Measurements from ENCODE around the gene ABRACL.
"Not testable (repeated sequence)": the region's sequence is repeated elsewhere in the genome, so short reads cannot be mapped to it uniquely, and the experiment has no call there.

The ABRACL gene

DNA sequence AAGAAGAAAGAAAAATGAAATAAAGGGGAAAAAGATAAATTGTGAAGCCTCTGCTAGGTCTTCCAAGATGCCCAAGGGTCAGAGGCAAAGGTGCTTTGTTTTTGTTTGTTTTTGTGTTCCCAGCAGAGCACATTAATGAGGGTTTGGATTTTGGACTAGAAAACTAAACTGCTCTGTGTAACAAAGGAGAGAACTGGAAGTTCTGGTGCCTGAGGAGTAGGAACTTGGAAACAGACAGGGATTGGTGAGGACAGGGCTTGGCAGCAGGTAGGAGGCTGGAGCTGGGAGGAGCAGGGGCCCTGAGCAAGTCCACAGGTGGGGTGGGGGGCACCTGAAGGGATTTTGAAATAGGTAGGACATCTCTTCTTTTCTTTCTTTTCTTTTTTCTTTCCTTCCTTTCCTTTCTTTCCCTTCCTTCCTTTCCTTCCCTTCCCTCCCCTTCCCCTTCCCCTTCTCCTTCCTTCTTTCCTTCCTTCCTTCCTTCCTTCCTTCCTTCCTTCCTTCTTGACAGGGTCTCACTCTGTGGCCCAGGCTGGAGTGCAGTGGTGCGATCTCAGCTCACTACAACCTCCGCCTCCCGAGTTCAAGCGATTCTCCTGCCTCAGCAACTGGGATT, 15.3 kb upstream of the ABRACL start:
- DNase-seq, result no peak

DNA sequence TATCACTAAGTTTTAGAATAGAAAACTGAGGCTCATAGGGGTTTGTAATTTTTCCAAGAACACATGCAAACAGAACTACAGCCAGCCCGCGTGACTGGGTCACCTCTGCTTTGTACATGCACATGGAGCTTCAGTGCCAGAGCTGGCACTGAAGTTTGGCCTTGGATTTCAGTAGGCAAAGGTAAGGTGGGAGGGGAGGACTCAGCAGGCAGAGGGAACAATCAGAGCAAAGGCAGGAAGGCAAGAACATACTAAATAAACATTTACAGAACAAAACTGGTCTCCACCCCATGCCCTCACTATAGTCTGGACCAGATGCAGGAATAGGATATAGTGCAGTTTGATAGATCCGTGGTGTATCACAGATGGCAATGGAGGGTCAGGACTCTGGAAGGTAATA, 13.6 kb upstream of the ABRACL start:
- DNase-seq, result no peak

DNA sequence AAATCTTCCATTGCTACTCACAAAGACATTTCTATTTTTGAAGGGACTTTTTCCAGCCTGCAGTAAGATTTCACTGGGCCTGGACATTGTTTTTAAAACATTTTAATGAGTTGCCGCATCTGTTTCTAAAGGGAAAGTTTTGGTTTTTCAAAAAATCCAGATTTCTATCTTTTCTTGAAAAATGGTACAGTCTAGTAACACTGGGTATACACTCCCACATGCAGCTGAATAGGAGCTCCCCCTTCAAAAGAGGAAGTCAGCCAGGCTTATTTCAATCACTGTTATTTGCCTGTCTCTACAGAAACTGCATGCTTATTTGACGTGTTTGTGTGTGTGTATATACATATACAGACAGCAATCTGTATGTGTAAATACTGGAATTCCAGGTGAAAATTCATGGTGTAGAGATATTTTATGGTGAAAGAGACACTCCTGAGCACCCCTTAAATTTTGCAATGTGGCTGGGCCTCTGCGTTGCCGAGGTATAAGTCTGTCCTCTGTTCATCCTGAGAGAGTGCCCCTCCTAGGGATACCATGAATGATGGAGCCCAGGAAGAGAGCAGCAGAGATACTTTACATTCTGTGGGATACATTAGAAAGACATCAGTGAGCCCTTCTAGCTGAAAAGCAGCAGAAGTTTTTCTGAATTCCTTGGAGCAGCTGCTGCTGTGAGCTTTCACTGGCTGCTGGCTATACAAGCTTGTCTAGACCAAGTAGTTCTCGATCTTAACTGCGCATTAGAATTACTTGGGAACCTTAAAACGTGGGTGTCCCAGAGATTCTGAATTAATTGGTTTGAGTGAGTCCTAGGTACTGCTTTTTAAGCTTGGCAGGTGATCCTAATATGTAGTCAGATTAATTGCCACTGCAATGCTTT, 12.0 kb upstream of the ABRACL start:
- DNase-seq, result no peak

DNA sequence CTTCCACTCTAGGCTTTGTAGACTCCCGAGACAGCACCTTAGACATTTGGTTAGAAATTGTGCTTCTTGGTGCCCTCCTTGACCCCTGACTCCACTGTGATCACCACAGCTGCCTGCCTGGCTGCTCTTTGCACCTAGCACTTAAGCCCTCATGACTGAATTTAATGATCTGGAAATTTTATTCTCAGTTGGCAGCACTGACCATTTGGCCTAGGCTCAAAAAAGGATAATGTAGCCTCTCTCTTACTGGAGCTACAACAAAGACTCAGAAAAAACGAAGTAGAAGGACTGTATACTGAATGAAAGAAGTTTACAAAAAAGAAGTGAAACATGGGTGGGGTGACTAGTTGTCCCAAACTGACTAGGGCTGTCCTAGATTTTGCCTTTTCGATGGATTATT, 11.3 kb upstream of the ABRACL start:
- no peak for DNase-seq

DNA sequence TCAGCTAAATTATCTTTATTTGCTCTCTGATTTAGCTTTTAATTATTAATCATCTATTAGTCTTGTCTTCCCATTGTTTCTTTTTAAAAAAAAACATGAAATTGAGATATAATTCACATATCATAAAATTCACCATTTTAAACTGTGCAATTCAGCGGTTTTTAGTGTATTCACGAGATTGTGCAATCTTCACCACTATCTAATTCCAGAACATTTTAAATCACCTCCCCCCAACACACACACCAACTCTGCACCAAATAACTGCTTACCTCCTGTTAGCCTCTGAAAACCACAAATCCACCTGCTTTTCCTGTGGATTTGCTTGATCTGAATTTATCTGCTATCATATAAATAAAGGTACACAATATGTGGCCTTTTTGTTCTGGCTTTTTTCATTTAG, 8.8 kb upstream of the ABRACL start:
- DNase-seq, result no peak

DNA sequence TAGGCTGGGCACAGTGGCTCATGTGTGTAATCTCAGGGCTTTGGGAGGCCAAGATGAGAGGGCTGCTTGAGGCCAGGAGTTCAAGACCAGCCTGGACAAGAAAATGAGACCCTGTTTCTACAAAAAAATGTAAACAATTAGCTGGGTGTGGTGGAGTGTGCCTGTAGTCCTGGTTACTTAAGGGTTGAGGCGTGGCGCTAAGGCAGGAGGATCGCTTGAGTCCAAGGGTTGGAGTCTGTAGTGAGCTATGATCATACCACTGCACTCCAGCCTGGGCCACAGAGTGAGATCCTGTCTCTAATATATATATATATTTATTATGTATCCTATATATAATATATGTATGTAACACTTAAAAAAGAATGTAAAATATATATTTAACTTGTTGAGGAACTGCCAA, 7.9 kb upstream of the ABRACL start:
- DNase-seq, result no peak

DNA sequence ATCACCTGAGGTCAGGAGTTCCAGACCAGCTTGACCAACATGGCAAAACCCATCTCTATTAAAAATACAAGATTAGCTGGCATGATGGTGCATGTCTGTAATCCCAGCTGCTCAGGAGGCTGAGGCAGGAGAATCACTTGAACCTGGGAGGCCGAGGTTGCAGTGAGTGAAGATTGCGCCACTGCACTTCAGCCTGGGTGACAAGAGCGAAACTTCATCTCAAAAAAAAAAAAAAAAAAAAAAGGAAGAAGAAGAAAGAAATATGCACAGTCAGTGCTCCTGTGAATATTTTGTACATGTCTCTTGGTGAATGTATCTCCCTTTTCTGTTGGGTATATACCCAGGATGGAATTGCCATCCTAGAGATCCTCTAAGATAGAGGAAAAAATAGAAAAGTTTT, 3.1 kb upstream of the ABRACL start:
- not testable (repeated sequence) for DNase-seq

DNA sequence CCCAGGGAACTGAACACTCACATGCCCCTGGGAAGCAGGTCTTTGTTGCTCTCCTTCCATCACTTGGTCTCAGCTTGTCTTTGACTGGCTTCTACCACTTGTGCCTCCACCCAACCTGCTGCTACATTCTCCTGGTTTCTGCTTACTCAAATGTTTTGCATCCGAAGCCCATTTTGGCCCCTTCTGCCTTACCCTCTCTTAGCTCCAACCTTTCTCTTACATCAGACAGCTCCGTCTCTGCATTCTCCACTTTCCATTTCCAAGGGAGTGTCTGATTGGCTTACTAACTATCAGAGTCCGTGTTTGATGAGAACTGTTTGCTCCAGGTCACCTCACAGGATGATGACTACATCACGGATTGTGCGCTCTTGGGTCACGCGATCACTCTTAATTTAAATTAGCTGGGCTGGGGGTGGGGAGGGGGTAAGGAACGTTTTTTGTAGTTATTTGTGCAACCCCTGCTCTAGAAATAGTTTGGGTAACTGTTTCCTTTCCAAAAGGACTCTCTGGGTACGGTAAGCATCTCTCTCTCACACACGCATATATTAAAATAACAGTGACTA, 844 bp upstream of the ABRACL start:
- peak; percentile 67 for DNase-seq

DNA sequence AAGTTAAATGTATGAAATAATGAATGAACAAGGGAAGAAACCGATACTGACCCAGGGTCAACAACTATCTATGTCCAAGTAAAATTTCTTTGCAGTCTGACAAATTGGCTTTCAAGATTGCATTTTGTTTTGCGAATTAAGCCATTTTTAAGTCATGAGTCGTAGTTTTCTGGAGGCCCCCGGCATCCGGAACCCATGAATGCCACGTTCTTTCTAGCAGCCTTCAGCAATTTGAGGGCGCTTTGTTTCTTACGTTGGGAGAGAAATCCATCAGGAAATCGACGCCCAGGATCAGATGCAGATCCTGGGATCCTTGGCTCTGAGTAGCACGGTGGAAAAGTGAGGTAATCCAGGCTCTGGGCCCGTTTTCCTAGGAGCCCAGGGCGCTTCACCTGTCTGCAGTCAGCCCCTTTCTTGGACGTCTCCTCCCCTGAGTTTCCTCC, 309 bp upstream of the ABRACL start:
- no peak for DNase-seq

DNA sequence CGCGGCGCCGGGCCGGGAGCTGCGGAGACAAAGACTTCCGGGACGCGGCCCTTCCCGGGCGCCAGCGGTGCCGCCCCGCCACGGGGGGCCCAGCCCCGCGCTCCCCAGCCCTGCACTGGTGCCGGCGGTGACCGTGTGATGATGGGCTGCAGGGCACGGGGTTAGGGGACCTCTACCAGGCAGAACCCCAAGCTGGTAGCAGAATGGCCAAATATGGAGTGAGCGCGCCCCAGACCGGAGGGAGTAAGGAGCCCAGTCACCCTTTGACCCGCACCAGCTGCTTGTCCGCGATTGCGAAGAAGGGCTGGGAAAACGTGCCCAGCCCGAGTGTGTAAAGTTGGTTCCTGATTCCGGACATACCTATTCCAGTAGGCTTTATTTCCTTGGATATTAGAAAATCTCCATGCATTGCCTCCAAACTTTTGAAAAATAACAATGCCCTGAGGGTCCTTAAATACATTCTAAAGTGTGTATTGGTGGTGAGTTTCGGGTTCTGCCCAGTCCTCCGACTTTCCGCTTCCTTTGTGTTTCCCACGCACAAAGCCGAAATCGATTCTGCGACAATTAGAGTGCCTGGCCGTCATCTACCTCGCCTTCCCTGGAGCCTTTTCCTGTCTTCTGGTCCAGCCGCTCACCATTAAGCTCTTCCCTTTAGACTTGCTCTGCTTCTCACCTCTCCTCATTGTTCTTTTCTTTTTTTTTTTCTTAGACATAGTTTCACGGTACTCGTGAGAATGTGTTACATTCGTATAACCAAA, 1.1 kb downstream of the ABRACL start:
- DNase-seq, result peak; percentile 55

DNA sequence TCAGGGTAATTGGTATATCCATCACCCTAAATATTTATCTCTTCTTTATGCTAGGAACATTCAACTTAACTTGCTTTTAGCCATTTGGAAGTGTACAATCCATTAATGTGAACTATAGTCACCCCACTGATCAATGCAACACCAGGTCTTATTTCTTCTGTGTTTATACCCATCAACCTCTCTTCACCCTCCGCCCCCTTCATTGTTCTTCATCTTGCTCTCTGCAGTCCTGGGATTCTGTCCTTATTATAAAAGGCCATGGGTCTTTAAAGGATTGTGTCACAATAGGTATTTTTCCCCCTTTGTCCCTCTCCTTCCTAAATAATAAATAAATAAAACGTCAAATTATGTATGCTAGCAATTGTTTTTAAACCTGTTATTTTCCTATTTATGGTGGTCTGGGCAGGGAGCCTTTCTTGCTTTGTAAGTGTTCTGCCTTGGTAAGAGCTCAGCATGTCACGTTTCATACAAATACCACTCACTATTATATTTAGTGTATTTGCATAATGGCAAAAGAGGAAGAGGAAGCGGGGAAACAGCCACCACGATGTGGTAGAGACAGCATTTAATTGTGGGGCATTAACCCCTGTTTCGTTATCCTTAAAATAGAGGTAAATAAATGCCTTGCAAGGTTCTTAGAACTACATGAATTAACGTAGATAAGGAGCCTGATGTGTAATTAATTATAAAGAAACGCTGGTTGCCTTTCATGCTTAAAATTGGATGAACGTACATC, 1.9 kb downstream of the ABRACL start:
- DNase-seq, result no peak

DNA sequence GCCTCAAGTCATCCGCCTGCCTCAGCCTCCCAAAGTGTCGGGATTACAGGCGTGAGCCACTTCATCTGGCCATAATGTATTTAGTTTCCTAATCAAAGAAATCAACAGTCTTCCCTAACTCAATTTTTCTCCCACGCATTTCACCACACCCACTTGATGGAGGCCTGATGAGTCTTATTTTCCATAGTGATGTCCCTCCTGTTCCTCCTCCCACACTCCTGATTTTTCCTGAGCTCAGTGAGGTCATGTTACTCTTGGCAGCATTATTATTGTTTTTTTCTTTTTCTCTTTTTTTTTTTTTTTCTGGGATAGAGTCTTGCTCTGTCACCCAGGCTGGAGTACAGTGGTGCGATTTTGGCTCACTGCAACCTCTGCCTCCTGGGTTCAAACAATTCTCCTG, 8.9 kb downstream of the ABRACL start:
- no peak for DNase-seq

DNA sequence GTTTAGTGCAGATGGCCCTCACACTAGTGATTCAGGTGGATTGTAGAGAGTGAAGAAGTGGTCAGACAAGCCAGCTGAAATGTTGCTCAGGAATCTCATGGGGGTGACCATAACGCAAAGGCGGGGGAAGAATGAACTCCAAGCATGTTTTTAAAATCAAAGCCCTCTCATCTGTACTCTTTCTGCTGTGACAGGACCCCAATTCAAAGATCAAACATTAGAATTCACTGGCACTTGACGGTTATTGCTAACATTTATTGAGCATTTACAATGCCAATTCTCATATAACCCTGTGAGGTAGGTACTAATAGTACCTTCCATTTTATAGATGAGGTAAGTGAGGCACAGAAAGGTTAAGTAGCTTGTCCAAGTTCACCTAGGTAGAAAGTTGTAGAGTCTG, 15.7 kb downstream of the ABRACL start:
- no peak for DNase-seq

DNA sequence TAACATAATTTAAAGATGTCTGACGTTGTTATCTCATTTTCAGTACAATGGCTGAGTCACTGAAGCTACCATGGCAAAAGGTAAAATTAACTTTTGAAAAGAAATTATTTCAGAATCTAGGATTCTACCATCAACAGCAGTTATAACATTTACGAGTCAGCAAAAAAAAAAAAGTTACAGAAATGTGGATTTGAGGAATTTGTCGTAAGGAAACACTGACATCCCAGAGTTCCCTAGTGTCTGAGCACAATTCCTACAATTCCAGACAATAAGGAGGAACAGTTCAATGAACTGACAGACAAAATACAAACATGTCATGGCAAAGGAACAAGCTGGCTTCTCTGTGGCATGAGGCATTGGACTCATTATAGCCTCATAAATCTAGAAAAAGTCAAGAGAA, 19.1 kb downstream of the ABRACL start:
- DNase-seq, result no peak

DNA sequence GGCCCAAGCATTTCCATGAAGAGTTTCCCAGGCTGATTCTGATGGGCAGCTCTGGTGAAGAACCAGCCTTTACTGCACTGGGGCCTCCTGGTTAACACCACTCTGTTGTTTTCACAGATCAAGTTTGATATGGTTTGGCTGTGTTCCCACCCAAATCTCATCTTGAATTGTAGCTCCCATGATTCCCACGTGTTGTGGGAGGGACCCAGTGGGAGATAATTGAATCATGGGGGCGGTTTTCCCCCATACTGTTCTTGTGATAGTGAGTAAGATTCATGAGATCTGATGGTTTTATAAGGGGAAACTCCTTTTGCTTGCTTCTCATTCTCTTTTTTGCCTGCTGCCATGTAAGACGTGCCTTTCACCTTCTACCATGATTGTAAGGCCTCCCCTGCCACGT, 20.4 kb downstream of the ABRACL start:
- not testable (repeated sequence) for DNase-seq

DNA sequence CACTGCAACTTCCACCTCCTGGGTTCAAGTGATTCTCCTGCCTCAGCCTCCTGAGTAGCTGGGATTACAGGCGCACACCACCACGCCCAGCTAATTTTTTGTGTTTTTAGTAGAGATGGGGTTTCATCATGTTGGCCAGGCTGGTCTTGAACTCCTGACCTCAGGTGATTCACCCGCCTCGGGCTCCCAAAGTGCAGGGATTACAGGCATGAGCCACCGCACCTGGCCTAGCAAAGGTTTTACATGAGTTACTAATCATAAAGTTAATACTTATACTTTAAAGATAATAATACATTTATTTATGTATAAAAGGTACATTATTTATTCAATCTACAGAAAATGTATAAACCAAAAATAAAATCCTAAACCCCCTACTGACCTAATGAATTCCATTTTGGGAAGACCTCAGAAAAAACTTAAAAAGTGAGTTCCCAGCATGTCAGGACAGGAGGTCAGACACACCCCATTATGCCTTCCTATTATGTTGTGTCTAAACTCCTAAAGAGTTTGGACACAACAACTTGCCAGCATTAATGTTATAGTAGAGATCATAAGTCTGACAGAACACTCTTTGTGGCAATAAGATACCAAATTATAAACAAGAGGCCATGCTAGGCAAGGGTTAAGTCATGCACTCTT, 21.7 kb downstream of the ABRACL start:
- DNase-seq, result not testable (repeated sequence)

DNA sequence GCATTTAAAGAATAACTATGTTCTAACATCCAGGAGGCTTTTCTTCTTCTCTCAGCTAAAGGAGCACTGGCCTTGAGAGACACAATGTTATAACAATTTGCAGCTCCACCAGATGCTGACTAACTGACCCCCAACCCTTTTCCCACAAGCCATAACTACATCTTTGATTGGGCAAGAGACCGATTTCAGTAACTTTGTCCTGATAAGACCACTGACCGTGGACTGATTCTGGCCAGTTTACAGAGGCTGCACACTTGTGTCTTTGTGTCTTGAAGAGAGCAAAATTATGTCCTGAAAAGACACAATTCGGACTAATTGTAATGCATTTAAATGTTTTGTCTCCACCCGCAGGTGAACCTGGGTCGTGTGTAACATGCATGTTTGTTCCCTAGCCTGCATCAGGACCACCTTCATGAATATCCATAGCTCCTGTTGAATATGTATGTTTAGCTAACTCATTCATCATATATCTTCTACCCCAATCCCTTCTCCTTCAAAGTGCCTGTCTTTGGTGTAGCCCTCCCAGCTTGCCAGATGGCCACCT, 22.3 kb downstream of the ABRACL start:
- no peak for DNase-seq

DNA sequence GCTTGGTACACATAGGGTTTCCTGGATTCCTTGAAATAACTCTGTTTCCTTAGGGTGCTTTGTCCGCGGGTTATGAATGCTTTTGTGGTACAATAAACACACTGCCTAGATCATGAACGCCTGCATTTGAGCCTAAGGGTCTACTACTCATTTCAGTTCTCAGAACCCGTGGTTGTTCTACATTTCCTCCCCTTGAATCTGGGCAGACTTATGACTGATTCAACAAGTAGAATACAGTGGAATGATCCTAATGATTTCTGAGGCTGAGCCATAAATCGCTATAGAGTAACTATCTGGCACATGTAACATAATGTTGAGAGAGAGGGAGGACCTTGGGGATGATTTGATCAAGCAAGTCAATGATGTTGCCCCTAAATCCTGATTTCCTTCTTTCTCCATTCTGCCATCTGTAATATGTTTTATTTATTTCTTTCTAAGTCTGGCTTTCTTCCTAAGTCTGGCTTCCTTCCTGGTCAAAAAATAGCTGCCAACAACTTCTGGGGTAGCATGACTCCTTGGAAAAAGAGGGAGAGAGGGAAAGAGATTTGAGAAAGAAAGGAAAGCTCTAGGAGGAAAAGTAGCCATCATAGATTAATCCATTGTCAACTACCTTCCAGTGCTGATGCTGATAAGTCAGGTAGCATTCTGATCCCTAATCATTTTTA, 23.0 kb downstream of the ABRACL start:
- no peak for DNase-seq

DNA sequence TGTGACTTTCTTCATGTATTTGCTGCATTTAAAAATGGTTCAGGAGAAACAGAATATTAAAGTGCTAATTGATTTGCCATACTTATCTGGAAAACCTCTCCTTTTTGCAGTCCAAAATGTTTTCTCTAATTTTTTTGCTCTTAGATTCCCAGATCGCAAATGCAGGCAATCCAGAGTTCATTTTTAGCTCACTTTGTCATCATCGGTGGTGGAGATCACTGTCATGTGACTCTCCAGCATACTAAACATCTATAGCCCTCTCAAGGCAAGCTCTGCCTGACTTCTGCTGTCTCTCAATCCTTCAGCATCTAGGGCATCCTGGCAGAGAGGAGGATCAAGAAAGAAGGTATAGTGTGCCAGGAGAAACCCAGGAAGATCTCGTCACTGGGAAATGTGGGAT, 24.8 kb downstream of the ABRACL start:
- no peak for DNase-seq

DNA sequence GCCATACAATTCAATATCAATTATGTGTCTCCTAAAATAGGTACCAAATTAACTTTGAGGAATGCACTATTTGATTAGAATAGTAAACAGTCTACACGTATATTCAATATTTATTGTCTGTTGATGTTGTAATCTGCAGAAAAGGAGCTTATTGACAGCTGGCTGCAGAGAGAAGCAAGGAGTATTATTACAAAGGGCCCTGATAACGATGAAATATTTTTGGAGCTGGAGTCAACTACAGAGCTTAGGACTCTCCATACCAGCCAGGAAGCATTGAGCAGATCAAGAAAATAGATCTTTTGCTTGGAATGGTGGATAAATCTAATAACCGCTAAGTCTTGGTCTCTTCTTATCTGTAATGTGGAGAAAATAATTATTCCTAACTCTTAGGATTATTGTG, 25.5 kb downstream of the ABRACL start:
- no peak for DNase-seq

DNA sequence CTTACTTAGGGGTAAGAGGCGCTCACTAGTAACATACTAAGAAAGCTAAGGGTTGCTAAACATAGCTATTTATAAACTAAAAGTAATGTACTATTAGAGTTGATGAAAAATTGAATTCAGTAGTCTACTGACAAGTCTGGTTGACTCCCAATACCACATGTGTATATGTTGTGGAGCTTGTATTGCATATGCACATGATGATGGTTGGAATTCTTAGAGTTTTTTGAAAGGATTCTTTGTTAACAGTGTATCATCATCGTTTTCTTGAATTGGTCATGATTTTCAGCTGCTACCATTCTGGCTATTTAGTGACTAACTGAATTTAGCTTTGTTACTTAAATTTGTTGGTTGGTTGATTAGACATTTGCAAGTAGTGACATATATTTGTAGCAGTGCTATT, 27.2 kb downstream of the ABRACL start:
- DNase-seq, result no peak
